ENCODE results near the gene PACRG.

- TF ChIP-seq, protein P1, sequence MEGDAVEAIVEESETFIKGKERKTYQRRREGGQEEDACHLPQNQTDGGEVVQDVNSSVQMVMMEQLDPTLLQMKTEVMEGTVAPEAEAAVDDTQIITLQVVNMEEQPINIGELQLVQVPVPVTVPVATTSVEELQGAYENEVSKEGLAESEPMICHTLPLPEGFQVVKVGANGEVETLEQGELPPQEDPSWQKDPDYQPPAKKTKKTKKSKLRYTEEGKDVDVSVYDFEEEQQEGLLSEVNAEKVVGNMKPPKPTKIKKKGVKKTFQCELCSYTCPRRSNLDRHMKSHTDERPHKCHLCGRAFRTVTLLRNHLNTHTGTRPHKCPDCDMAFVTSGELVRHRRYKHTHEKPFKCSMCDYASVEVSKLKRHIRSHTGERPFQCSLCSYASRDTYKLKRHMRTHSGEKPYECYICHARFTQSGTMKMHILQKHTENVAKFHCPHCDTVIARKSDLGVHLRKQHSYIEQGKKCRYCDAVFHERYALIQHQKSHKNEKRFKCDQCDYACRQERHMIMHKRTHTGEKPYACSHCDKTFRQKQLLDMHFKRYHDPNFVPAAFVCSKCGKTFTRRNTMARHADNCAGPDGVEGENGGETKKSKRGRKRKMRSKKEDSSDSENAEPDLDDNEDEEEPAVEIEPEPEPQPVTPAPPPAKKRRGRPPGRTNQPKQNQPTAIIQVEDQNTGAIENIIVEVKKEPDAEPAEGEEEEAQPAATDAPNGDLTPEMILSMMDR (IDR thresholded peaks at IDR 0.05) = no peak
- TF ChIP-seq POLR2AphosphoS5 (IDR thresholded peaks at IDR 0.05) = no peak
Observed at GRCh38 chr6:162922563-162923166, 194.9 kb downstream of the PACRG start.

Measured in prostate gland (tissue), 2 donors.